DOHH2 (cell line): ENCODE results near the gene PSD4.

Source experiments
- H3F3A ChIP-seq: fragments of 200-600 bp; sonication (generic), shearing (Covaris generic); 2 replicates; pipeline ENCODE4 v1.6.0; 2016; ENCODE audit warnings: antibody characterized with exemption, mild to moderate bottlenecking; ENCODE audit not compliant: control insufficient read depth, insufficient read depth
- H3K27ac ChIP-seq: fragments of 200-600 bp; sonication (generic); 2 replicates; pipeline ENCODE4 v1.5.1; 2014; ENCODE audit warnings: low read depth, mild to moderate bottlenecking, low read length, moderate library complexity
- H3K27me3 ChIP-seq: fragments of 200-600 bp; sonication (generic); 2 replicates; pipeline ENCODE4 v1.6.1; 2014; ENCODE audit warnings: mild to moderate bottlenecking, low read length, mixed read lengths; ENCODE audit not compliant: control insufficient read depth
- H3K36me3 ChIP-seq: fragments of 200-600 bp; sonication (generic); 2 replicates; pipeline ENCODE4 v1.6.1; 2014; ENCODE audit warnings: mild to moderate bottlenecking, low read length, moderate library complexity, mixed read lengths; ENCODE audit not compliant: control insufficient read depth
- H3K4me1 ChIP-seq: fragments of 200-600 bp; sonication (generic); 2 replicates; pipeline ENCODE4 v1.6.1; 2014; ENCODE audit warnings: mild to moderate bottlenecking, low read length, mixed read lengths; ENCODE audit not compliant: control insufficient read depth
- H3K4me2 ChIP-seq: fragments of 200-600 bp; sonication (generic); 2 replicates; pipeline ENCODE4 v1.6.0; 2014; ENCODE audit warnings: mild to moderate bottlenecking, low read length, moderate library complexity
- H3K4me3 ChIP-seq: fragments of 200-600 bp; sonication (generic); 2 replicates; pipeline ENCODE4 v1.5.1; 2014; ENCODE audit warnings: mild to moderate bottlenecking, low read length, mixed read lengths
- H3K79me2 ChIP-seq: fragments of 200-600 bp; sonication (generic); 2 replicates; pipeline ENCODE4 v1.6.1; 2014; ENCODE audit warnings: mild to moderate bottlenecking, low read length, mixed read lengths; ENCODE audit not compliant: control insufficient read depth
- H3K9me2 ChIP-seq: fragments of 200-600 bp; sonication (generic); replicated peaks from 2 replicates; pipeline ENCODE4 v1.6.1; 2014; ENCODE audit warnings: mild to moderate bottlenecking, low read length, mixed read lengths; ENCODE audit not compliant: control insufficient read depth
- H3K9me3 ChIP-seq: fragments of 200-600 bp; sonication (generic); 2 replicates; pipeline ENCODE4 v1.6.1; 2014; ENCODE audit warnings: antibody characterized with exemption, low read length, mixed read lengths; ENCODE audit not compliant: control insufficient read depth, insufficient read depth
- H4K20me1 ChIP-seq: fragments of 200-600 bp; sonication (generic); 2 replicates; pipeline ENCODE4 v1.6.0; 2014; ENCODE audit warnings: low read depth, mild to moderate bottlenecking, antibody characterized with exemption, low read length, moderate library complexity; ENCODE audit not compliant: control insufficient read depth, insufficient read depth
- EZH2phosphoT487 ChIP-seq: fragments of 200-600 bp; sonication (generic); IDR thresholded peaks from 2 replicates; pipeline ENCODE4 v1.6.1; 2017; ENCODE audit warnings: borderline replicate concordance, mild to moderate bottlenecking, antibody characterized with exemption, low read length, moderate library complexity, mixed read lengths
- TF ChIP-seq, protein P1 (sequence below): fragments of 200-600 bp; sonication (generic); IDR thresholded peaks from one replicate; pipeline ENCODE4 v1.5.1; 2014; ENCODE audit warnings: antibody characterized with exemption, mild to moderate bottlenecking, low read depth, low read length; ENCODE audit not compliant: poor library complexity, severe bottlenecking

Gene PSD4

GRCh38 chr2:113228991-113229716 is 55.4 kb downstream of the PSD4 start:
- no peak overlapping the region for H3K4me2 ChIP-seq
- H3K27ac ChIP-seq = no peak overlapping the region
- H3K9me2 ChIP-seq = no peaks in the 10 kb centered on the region
- no peaks in the 10 kb centered on the region for H3K9me3 ChIP-seq
- H4K20me1 ChIP-seq = no peaks in the 10 kb centered on the region
- H3K79me2 ChIP-seq = no peaks in the 10 kb centered on the region
- H3F3A ChIP-seq = no peaks in the 10 kb centered on the region
- H3K4me1 ChIP-seq = no peaks in the 10 kb centered on the region
- H3K27me3 ChIP-seq = 0 out of 2 replicates have a peak, but pooled peaks cover 4% of the 10 kb centered on the region
- TF ChIP-seq, protein P1, sequence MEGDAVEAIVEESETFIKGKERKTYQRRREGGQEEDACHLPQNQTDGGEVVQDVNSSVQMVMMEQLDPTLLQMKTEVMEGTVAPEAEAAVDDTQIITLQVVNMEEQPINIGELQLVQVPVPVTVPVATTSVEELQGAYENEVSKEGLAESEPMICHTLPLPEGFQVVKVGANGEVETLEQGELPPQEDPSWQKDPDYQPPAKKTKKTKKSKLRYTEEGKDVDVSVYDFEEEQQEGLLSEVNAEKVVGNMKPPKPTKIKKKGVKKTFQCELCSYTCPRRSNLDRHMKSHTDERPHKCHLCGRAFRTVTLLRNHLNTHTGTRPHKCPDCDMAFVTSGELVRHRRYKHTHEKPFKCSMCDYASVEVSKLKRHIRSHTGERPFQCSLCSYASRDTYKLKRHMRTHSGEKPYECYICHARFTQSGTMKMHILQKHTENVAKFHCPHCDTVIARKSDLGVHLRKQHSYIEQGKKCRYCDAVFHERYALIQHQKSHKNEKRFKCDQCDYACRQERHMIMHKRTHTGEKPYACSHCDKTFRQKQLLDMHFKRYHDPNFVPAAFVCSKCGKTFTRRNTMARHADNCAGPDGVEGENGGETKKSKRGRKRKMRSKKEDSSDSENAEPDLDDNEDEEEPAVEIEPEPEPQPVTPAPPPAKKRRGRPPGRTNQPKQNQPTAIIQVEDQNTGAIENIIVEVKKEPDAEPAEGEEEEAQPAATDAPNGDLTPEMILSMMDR = no peak
- TF ChIP-seq EZH2phosphoT487 = no peak
- H3K36me3 ChIP-seq = no peaks in the 10 kb centered on the region
- no peak overlapping the region for H3K4me3 ChIP-seq

GRCh38 chr2:113229795-113230194 is 56.0 kb downstream of the PSD4 start:
- TF ChIP-seq EZH2phosphoT487 = no peak
- TF ChIP-seq, protein P1 = no peak
- no peaks in the 10 kb centered on the region for H3K9me2 ChIP-seq
- H3F3A ChIP-seq = no peaks in the 10 kb centered on the region
- no peaks in the 10 kb centered on the region for H3K36me3 ChIP-seq
- no peaks in the 10 kb centered on the region for H3K9me3 ChIP-seq
- 0 out of 2 replicates have a peak, but pooled peaks cover 4% of the 10 kb centered on the region for H3K27me3 ChIP-seq
- H3K4me3 ChIP-seq = no peak overlapping the region
- H3K4me1 ChIP-seq = no peaks in the 10 kb centered on the region
- no peak overlapping the region for H3K4me2 ChIP-seq
- no peaks in the 10 kb centered on the region for H4K20me1 ChIP-seq
- H3K27ac ChIP-seq = no peak overlapping the region
- H3K79me2 ChIP-seq = no peaks in the 10 kb centered on the region

DNA sequence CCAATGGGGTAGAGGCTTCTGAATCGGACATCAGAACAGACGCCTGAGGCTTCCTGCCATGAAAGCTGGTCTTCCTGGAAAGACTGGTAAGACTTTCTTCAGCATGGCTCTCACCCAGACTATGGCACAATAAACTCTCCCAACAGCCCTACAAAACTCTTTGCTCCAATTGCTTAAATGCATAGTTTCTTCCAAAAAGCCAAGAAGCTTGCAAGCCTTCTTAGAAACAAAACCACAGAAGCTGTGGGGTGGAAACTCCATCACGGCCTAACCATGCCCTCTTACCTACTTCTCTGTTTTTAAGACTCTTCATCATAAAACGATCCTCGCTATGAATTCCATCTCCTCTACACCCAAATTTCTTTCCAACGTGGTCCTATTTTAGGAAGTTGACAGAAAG is 56.8 kb downstream of the PSD4 start:
- Histone ChIP-seq H4K20me1 (no peaks in the 10 kb centered on the region), H3K9me3 (no peaks in the 10 kb centered on the region), H3K4me1 (no peaks in the 10 kb centered on the region), H3F3A (no peaks in the 10 kb centered on the region), H3K4me3 (no peak overlapping the region), H3K4me2 (no peak overlapping the region), H3K79me2 (no peaks in the 10 kb centered on the region), H3K27ac (no peak overlapping the region), H3K36me3 (no peaks in the 10 kb centered on the region), H3K27me3 (no peaks in the 10 kb centered on the region), H3K9me2 (no peaks in the 10 kb centered on the region)
- TF ChIP-seq, protein P1 = no peak
- TF ChIP-seq EZH2phosphoT487 = no peak
